HepG2 (cell line): Measurements from ENCODE around the gene RSPH9. TPM values are rescaled to one million over a fixed set of nuclear protein-coding genes. Genes with fewer than 3 reads are reported as not detected.

ENCODE experiments used
- AKAP8 ChIP-seq: sonication (generic); formaldehyde crosslinking; IDR thresholded peaks from 2 replicates; pipeline ENCODE4 v1.5.1; 2020; ENCODE audit warnings: mild to moderate bottlenecking, missing genetic modification reagents
- ATM ChIP-seq: fragments of 450-650 bp; IDR thresholded peaks from 2 replicates; pipeline ENCODE4 v1.7.1; 2017; ENCODE audit warnings: mild to moderate bottlenecking, borderline replicate concordance
- BORCS8-MEF2B ChIP-seq: sonication (generic); formaldehyde crosslinking; IDR thresholded peaks from 2 replicates; pipeline ENCODE4 v1.8.0; 2022; ENCODE audit warnings: mild to moderate bottlenecking, missing genetic modification reagents
- CBX1 ChIP-seq: IDR thresholded peaks from one replicate; pipeline ENCODE4 v1.6.1; 2016; ENCODE audit warnings: antibody characterized with exemption, low read depth
- ETV5 ChIP-seq: IDR thresholded peaks from 2 replicates; pipeline ENCODE4 v1.6.1; 2018; ENCODE audit warnings: missing biosample characterization, missing genetic modification reagents, inconsistent platforms, borderline replicate concordance
- KDM5B ChIP-seq: sonication (generic); formaldehyde crosslinking; IDR thresholded peaks from 2 replicates; pipeline ENCODE4 v1.4.0; 2020; ENCODE audit warnings: missing genetic modification reagents, mild to moderate bottlenecking, borderline replicate concordance
- NR2C2 ChIP-seq: sonication (generic); formaldehyde crosslinking; IDR thresholded peaks from 2 replicates; pipeline ENCODE4 v1.4.0; 2020; ENCODE audit warnings: missing genetic modification reagents, mild to moderate bottlenecking, moderate library complexity, borderline replicate concordance
- RFXAP ChIP-seq: sonication (generic); formaldehyde crosslinking; IDR thresholded peaks from 2 replicates; pipeline ENCODE4 v1.4.0; 2020; ENCODE audit warnings: missing genetic modification reagents, borderline replicate concordance
- SPEN ChIP-seq: sonication (generic); formaldehyde crosslinking; IDR thresholded peaks from 2 replicates; pipeline ENCODE4 v1.5.1; 2020; ENCODE audit warnings: low read depth, mild to moderate bottlenecking, missing genetic modification reagents
- THAP8 ChIP-seq: sonication (generic); formaldehyde crosslinking; IDR thresholded peaks from 2 replicates; pipeline ENCODE4 v1.5.1; 2020; ENCODE audit warnings: missing genetic modification reagents, mild to moderate bottlenecking, borderline replicate concordance
- TOE1 ChIP-seq: sonication (generic); formaldehyde crosslinking; IDR thresholded peaks from 2 replicates; pipeline ENCODE4 v1.4.0; 2020; ENCODE audit warnings: mild to moderate bottlenecking, missing genetic modification reagents
- ZHX2 ChIP-seq, 2 experiments: sonication (generic) in 1 of 2; formaldehyde crosslinking in 1 of 2; IDR thresholded peaks; 2 replicates each; pipeline versions ENCODE4 v1.6.1 to v1.9.0; 2014 to 2022; ENCODE audit warnings: antibody characterized with exemption in 1 of 2, borderline replicate concordance in 1 of 2, inconsistent platforms in 1 of 2, low read depth in 1 of 2, missing genetic modification reagents in 1 of 2
- ZNF292 ChIP-seq: sonication (generic); formaldehyde crosslinking; IDR thresholded peaks from 2 replicates; pipeline ENCODE4 v1.8.1; 2022; ENCODE audit warnings: mild to moderate bottlenecking, low read depth, missing genetic modification reagents, borderline replicate concordance
- ZNF501 ChIP-seq: sonication (generic); formaldehyde crosslinking; IDR thresholded peaks from 2 replicates; pipeline ENCODE4 v1.5.1; 2020; ENCODE audit warnings: mild to moderate bottlenecking, moderate library complexity, missing genetic modification reagents
- ZNF512 ChIP-seq: sonication (generic); formaldehyde crosslinking; IDR thresholded peaks from 2 replicates; pipeline ENCODE4 v1.4.0; 2020; ENCODE audit warnings: mild to moderate bottlenecking, missing genetic modification reagents
- ZNF567 ChIP-seq: sonication (generic); formaldehyde crosslinking; IDR thresholded peaks from 2 replicates; pipeline ENCODE4 v1.8.1; 2023; ENCODE audit warnings: mild to moderate bottlenecking, missing genetic modification reagents, borderline replicate concordance
- ZNF7 ChIP-seq: IDR thresholded peaks from 2 replicates; pipeline ENCODE4 v1.6.1; 2016; ENCODE audit warnings: missing biosample characterization, missing genetic modification reagents
- polyA plus RNA-seq, 8 experiments: library from polyadenylated mRNA; depleted of rRNA in 3 of 8; stranded (reverse) in 7 of 8; unstranded in 1 of 8; fragments of >200 nt; fragmentation: Illumina TruSeq in 4 of 8; extraction: Trizol in 4 of 8; gene quantifications; 2 replicates each; pipeline versions ENCODE4 v1.2.1 to v1.2.3, GENCODE V29; 2011 to 2016; ENCODE audit warnings: low read depth in 4 of 8, missing spikeins in 1 of 8, mixed read lengths in 1 of 8; ENCODE audit not compliant: insufficient read depth in 1 of 8
- total RNA-seq, 5 experiments: library from RNA; depleted of rRNA; stranded (reverse); fragments of >200 nt; fragmentation: Illumina TruSeq; extraction: Trizol; gene quantifications; 2 replicates each; pipeline ENCODE4 v1.2.3, GENCODE V29; 2016; ENCODE audit warnings: low read depth in 1 of 5
- TF ChIP-seq, protein P1 (sequence below): sonication (generic); formaldehyde crosslinking; IDR thresholded peaks from 2 replicates; pipeline ENCODE4 v1.4.0; 2020; ENCODE audit warnings: missing genetic modification reagents, mild to moderate bottlenecking, borderline replicate concordance

The RSPH9 gene
- total and polyA plus RNA-seq, 2 of the 13 experiments (the other 11 are each of a cell fraction or from before 2014, with no cell fraction given), result 0.04 TPM; not detected in 1

DNA sequence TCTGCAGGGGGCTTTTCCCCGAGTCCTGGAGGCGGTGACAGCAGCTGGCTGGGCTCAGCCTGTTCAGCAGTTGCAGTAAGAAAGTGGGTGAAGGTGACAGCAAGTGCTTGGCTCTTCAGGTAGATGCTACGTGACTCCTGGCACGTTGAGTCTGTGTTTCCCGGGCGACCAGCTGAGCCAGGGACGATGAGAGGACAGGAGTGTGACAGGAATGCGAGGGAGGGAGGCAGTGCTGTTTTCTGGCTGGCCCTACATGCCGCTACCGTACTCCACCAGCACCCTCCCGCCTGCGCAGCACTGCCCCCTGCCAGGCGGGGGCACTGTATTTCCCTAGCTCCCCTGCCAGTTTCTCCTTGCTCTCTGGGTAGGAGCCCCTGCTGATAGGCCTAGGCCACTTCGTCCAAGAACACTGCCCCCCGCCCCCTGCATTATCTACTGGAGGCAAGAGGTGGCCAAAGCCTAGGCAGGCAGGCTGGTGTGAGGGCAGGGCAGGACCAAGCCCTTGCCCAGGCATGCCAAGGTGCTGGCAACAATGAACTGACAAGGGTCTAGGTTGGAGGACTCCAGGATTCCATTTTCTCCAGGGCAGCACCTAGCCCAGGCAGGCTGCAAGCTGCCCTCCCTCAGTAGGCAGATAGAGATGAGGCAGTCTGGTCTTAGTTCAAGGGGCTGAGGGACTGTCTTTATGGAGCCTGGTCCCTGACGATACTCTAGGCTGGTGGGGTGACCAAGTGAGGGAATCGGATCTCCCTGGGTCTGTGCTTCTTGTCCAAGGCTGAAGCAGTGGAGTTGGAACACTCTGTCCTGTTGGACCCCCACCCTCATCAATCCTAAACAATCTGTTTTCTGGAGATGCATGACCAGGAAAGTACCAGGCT is 23.6 kb downstream of the RSPH9 start (continued):
- peak; percentile 42 for TF ChIP-seq ETV5 (CRISPR knock-in tag)
- peak; percentile 61 for TF ChIP-seq ZNF501 (CRISPR knock-in tag)
- 0 out of 2 replicates have a peak, but pooled peaks have one; percentile 17 for TF ChIP-seq ZNF7 (CRISPR knock-in tag)
- peak; percentile 36; the same call in 1 of the 2 replicates for TF ChIP-seq NR2C2 (CRISPR knock-in tag)
- TF ChIP-seq ZNF512, result peak; percentile 11; the same call in 1 of the 2 replicates
- peak; percentile 97 for TF ChIP-seq ZNF292 (CRISPR knock-in tag)
- TF ChIP-seq ZNF567, result no peak
- TF ChIP-seq SPEN (CRISPR knock-in tag), result peak; percentile 86
- TF ChIP-seq RFXAP (CRISPR knock-in tag), result no peak
- TF ChIP-seq AKAP8 (CRISPR knock-in tag), result peak; percentile 99
- peak; percentile 77; the same call in 1 of the 2 replicates for TF ChIP-seq KDM5B (CRISPR knock-in tag)
- peak; percentile 31; the same call in 1 of the 2 replicates for TF ChIP-seq ZHX2 (IDR thresholded peaks at IDR 0.05; ENCODE audit: low read depth)
- no peak for TF ChIP-seq ZHX2 (CRISPR knock-in tag; IDR thresholded peaks at IDR 0.05; ENCODE audit: borderline replicate concordance)
- TF ChIP-seq, protein P1, sequence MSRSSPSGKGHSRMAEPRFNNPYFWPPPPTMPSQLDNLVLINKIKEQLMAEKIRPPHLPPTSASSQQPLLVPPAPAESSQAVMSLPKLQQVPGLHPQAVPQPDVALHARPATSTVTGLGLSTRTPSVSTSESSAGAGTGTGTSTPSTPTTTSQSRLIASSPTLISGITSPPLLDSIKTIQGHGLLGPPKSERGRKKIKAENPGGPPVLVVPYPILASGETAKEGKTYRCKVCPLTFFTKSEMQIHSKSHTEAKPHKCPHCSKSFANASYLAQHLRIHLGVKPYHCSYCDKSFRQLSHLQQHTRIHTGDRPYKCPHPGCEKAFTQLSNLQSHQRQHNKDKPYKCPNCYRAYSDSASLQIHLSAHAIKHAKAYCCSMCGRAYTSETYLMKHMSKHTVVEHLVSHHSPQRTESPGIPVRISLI, result peak; percentile 78; the same call in 1 of the 2 replicates
- peak; percentile 16 for TF ChIP-seq CBX1
- 0 out of 2 replicates have a peak, but pooled peaks have one; percentile 72 for TF ChIP-seq TOE1 (CRISPR knock-in tag)
- TF ChIP-seq BORCS8-MEF2B (CRISPR knock-in tag), result peak; percentile 57; the same call in 1 of the 2 replicates
- TF ChIP-seq ATM, result no peak
- peak; percentile 83; the same call in 1 of the 2 replicates for TF ChIP-seq THAP8 (CRISPR knock-in tag)
